K562 (cell line): ENCODE measurements around the gene TGM5. TPM values are rescaled to one million over a fixed set of nuclear protein-coding genes. Genes with fewer than 3 reads are reported as not detected.

ENCODE experiments used
- CEBPG ChIP-seq, 3 experiments: fragments of 200-800 bp in 1 of 3; sonication (Bioruptor generic) in 1 of 3; sonication (generic) in 1 of 3; formaldehyde crosslinking in 1 of 3; IDR thresholded peaks in 2 of 3; conservative IDR thresholded peaks in 1 of 3; 2 replicates each; pipeline versions ENCODE4 v1.6.1 to v1.8.0; 2016 to 2022; ENCODE audit warnings: missing compliant biosample characterization in 2 of 3, missing genetic modification characterization in 2 of 3, mild to moderate bottlenecking in 1 of 3, missing genetic modification reagents in 1 of 3
- GATAD2B ChIP-seq: fragments of 450-650 bp; IDR thresholded peaks from 2 replicates; pipeline ENCODE4 v1.6.1; 2017; ENCODE audit warnings: mild to moderate bottlenecking, borderline replicate concordance
- GTF2E2 ChIP-seq: fragments of 200-800 bp; sonication (Bioruptor generic); IDR thresholded peaks from 2 replicates; pipeline ENCODE4 v1.6.1; 2016; ENCODE audit warnings: missing genetic modification characterization, missing compliant biosample characterization
- HMG20B ChIP-seq: fragments of 250-450 bp; sonication (Bioruptor Pico); IDR thresholded peaks from 2 replicates; pipeline ENCODE4 v1.5.0; 2021; ENCODE audit warnings: mild to moderate bottlenecking
- HMGN3 ChIP-seq: IDR thresholded peaks from 2 replicates; pipeline ENCODE4 v1.6.1; 2011; ENCODE audit warnings: borderline replicate concordance, low read depth, mild to moderate bottlenecking, mixed read lengths, low read length; ENCODE audit not compliant: insufficient read length; ENCODE audit errors: extremely low read depth
- ILF3 ChIP-seq: fragments of 450-650 bp; IDR thresholded peaks from 2 replicates; pipeline ENCODE4 v1.6.1; 2018; ENCODE audit warnings: antibody characterized with exemption, mild to moderate bottlenecking, moderate library complexity, borderline replicate concordance
- KHSRP ChIP-seq: fragments of 450-650 bp; IDR thresholded peaks from 2 replicates; pipeline ENCODE4 v1.6.1; 2017
- MTA2 ChIP-seq: fragments of 450-650 bp; IDR thresholded peaks from 2 replicates; pipeline ENCODE4 v1.6.1; 2016; ENCODE audit warnings: low read depth
- NELFE ChIP-seq: IDR thresholded peaks from 2 replicates; pipeline ENCODE4 v1.6.1; 2011; ENCODE audit warnings: mild to moderate bottlenecking; ENCODE audit not compliant: insufficient read depth, insufficient read length
- NFXL1 ChIP-seq: fragments of 450-650 bp; formaldehyde crosslinking; IDR thresholded peaks from 2 replicates; pipeline ENCODE4 v1.4.0; 2021; ENCODE audit warnings: mild to moderate bottlenecking
- PHF20 ChIP-seq: fragments of 450-650 bp; IDR thresholded peaks from 2 replicates; pipeline ENCODE4 v1.6.1; 2018; ENCODE audit not compliant: partially characterized antibody
- RB1 ChIP-seq: fragments of 450-650 bp; IDR thresholded peaks from 2 replicates; pipeline ENCODE4 v1.6.1; 2017; ENCODE audit warnings: low read depth, mild to moderate bottlenecking
- RBM25 ChIP-seq: fragments of 200-400 bp; formaldehyde crosslinking; IDR thresholded peaks from 2 replicates; pipeline ENCODE4 v1.6.1; 2018; ENCODE audit warnings: low read length, low read depth, moderate library complexity; ENCODE audit not compliant: severe bottlenecking
- RUNX1 ChIP-seq: sonication (generic); IDR thresholded peaks from 2 replicates; pipeline ENCODE4 v1.6.1; 2016; ENCODE audit warnings: antibody characterized with exemption, low read depth
- TEAD1 ChIP-seq, 2 experiments: fragments of 450-650 bp in 1 of 2; sonication (generic) in 1 of 2; formaldehyde crosslinking; IDR thresholded peaks; 2 replicates each; pipeline versions ENCODE4 v1.4.0 to v1.8.0; 2020 to 2022; ENCODE audit warnings: mild to moderate bottlenecking in 2 of 2, missing genetic modification reagents in 1 of 2
- ZBED1 ChIP-seq: IDR thresholded peaks from 2 replicates; pipeline ENCODE4 v1.6.1; 2014
- ZFP30 ChIP-seq: fragments of 250-450 bp; sonication (Bioruptor Pico); IDR thresholded peaks from 2 replicates; pipeline ENCODE4 v1.8.0; 2022; ENCODE audit warnings: moderate library complexity, mild to moderate bottlenecking, inconsistent platforms, borderline replicate concordance
- ZNF830 ChIP-seq: fragments of 250-450 bp; sonication (Bioruptor Pico); IDR thresholded peaks from 2 replicates; pipeline ENCODE4 v1.5.0; 2021; ENCODE audit warnings: mild to moderate bottlenecking
- polyA plus RNA-seq, 8 experiments: library from polyadenylated mRNA; depleted of rRNA in 4 of 8; stranded (reverse) in 5 of 8; unstranded in 3 of 8; fragments of >200 nt; fragmentation: Nextera tagmentation in 2 of 8; fragmentation: Illumina TruSeq in 1 of 8; extraction: Ambion mirVana in 2 of 8; extraction: Trizol in 1 of 8; gene quantifications; 2 replicates each; pipeline versions ENCODE4 v1.2.1 to v1.2.3, GENCODE V29; 2011 to 2014; ENCODE audit warnings: inconsistent platforms in 1 of 8, missing spikeins in 1 of 8
- total RNA-seq, 7 experiments: library from RNA; depleted of rRNA in 6 of 7; stranded (reverse); fragments of >200 nt in 6 of 7; fragmentation: Illumina TruSeq in 2 of 7; extraction: Trizol in 2 of 7; gene quantifications; 2 replicates each; pipeline versions ENCODE4 v1.2.1 to v1.2.3, GENCODE V29; 2011 to 2021; ENCODE audit warnings: low replicate concordance in 1 of 7
- TF ChIP-seq, protein P1 (sequence below): sonication (generic); formaldehyde crosslinking; IDR thresholded peaks from 2 replicates; pipeline ENCODE4 v1.8.1; 2023; ENCODE audit warnings: mild to moderate bottlenecking, missing genetic modification reagents, moderate library complexity
- TF ChIP-seq, protein P2 (sequence below): fragments of 450-650 bp; IDR thresholded peaks from 2 replicates; pipeline ENCODE4 v1.6.1; 2017; ENCODE audit warnings: antibody characterized with exemption, mild to moderate bottlenecking
- TF ChIP-seq, protein P3 (sequence below), 2 experiments: fragments of 450-650 bp in 1 of 2; IDR thresholded peaks; 2 replicates each; pipeline ENCODE4 v1.6.1; 2011 to 2017; ENCODE audit warnings: low read depth in 2 of 2, antibody characterized with exemption in 1 of 2, borderline replicate concordance in 1 of 2, low read length in 1 of 2, mild to moderate bottlenecking in 1 of 2, mixed read lengths in 1 of 2; ENCODE audit not compliant: control insufficient read depth in 1 of 2

TGM5 gene
- total and polyA plus RNA-seq, 9 of the 15 experiments (the other 6 are each of a cell fraction or from before 2014, with no cell fraction given), result 0.03 to 0.10 (median 0.07) TPM; not detected in 6

DNA sequence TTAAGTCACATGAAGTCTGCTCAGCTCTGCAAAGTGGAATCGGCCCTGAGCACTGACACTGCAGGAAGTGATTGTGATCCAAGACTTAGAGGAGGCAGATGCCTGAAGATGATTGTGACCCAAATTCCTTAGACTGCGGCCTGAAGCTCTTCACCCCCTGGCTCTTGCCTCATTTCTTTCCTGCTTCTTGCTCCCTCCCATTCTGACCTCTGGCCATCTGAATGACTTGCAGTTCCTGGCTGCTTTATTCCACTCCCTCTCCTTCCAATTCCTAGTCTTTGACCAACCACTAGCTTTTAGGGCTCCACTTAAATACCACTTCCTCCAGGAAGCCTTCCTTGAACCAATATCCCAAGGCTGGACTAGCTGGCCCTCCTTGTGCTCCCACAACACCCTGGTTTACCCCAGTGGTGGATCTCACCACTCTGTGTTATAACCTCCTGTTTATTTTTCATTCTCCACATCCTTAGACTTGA lies 36.0 kb downstream of the TGM5 start (continued):
- TF ChIP-seq, protein P1, sequence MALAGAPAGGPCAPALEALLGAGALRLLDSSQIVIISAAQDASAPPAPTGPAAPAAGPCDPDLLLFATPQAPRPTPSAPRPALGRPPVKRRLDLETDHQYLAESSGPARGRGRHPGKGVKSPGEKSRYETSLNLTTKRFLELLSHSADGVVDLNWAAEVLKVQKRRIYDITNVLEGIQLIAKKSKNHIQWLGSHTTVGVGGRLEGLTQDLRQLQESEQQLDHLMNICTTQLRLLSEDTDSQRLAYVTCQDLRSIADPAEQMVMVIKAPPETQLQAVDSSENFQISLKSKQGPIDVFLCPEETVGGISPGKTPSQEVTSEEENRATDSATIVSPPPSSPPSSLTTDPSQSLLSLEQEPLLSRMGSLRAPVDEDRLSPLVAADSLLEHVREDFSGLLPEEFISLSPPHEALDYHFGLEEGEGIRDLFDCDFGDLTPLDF (CRISPR knock-in tag), result no peak
- TF ChIP-seq RUNX1 (no peak), ILF3 (no peak), NFXL1 (CRISPR knock-in tag) (no peak), ZNF830 (CRISPR knock-in tag) (no peak), ZFP30 (CRISPR knock-in tag) (no peak), CEBPG (CRISPR knock-in tag; IDR thresholded peaks at IDR 0.05) (peak; percentile 77), CEBPG (tag; conservative IDR thresholded peaks at IDR 0.05 in 1 of 2, IDR thresholded peaks at IDR 0.05 in 1 of 2) (peak; percentile 50 to 67; a peak in 3 of 4 replicates), TEAD1 (CRISPR knock-in tag; IDR thresholded peaks at IDR 0.05) (peak in 1 of 2 experiments; percentile 64; a peak in 1 of 4 replicates), KHSRP (no peak), HMGN3 (no peak), ZBED1 (no peak), PHF20 (peak; percentile 30), GTF2E2 (tag) (no peak), HMG20B (CRISPR knock-in tag) (no peak), MTA2 (peak; percentile 67), RBM25 (no peak), RB1 (no peak), NELFE (no peak), GATAD2B (no peak)
- TF ChIP-seq, protein P2, sequence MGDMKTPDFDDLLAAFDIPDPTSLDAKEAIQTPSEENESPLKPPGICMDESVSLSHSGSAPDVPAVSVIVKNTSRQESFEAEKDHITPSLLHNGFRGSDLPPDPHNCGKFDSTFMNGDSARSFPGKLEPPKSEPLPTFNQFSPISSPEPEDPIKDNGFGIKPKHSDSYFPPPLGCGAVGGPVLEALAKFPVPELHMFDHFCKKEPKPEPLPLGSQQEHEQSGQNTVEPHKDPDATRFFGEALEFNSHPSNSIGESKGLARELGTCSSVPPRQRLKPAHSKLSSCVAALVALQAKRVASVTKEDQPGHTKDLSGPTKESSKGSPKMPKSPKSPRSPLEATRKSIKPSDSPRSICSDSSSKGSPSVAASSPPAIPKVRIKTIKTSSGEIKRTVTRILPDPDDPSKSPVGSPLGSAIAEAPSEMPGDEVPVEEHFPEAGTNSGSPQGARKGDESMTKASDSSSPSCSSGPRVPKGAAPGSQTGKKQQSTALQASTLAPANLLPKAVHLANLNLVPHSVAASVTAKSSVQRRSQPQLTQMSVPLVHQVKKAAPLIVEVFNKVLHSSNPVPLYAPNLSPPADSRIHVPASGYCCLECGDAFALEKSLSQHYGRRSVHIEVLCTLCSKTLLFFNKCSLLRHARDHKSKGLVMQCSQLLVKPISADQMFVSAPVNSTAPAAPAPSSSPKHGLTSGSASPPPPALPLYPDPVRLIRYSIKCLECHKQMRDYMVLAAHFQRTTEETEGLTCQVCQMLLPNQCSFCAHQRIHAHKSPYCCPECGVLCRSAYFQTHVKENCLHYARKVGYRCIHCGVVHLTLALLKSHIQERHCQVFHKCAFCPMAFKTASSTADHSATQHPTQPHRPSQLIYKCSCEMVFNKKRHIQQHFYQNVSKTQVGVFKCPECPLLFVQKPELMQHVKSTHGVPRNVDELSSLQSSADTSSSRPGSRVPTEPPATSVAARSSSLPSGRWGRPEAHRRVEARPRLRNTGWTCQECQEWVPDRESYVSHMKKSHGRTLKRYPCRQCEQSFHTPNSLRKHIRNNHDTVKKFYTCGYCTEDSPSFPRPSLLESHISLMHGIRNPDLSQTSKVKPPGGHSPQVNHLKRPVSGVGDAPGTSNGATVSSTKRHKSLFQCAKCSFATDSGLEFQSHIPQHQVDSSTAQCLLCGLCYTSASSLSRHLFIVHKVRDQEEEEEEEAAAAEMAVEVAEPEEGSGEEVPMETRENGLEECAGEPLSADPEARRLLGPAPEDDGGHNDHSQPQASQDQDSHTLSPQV, result peak; percentile 78
- TF ChIP-seq, protein P3, sequence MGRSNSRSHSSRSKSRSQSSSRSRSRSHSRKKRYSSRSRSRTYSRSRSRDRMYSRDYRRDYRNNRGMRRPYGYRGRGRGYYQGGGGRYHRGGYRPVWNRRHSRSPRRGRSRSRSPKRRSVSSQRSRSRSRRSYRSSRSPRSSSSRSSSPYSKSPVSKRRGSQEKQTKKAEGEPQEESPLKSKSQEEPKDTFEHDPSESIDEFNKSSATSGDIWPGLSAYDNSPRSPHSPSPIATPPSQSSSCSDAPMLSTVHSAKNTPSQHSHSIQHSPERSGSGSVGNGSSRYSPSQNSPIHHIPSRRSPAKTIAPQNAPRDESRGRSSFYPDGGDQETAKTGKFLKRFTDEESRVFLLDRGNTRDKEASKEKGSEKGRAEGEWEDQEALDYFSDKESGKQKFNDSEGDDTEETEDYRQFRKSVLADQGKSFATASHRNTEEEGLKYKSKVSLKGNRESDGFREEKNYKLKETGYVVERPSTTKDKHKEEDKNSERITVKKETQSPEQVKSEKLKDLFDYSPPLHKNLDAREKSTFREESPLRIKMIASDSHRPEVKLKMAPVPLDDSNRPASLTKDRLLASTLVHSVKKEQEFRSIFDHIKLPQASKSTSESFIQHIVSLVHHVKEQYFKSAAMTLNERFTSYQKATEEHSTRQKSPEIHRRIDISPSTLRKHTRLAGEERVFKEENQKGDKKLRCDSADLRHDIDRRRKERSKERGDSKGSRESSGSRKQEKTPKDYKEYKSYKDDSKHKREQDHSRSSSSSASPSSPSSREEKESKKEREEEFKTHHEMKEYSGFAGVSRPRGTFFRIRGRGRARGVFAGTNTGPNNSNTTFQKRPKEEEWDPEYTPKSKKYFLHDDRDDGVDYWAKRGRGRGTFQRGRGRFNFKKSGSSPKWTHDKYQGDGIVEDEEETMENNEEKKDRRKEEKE (IDR thresholded peaks at IDR 0.05; ENCODE audit: borderline replicate concordance in 1 of 2, control insufficient read depth in 1 of 2, low read depth in 2 of 2, low read length in 1 of 2), result no peak
